ENCODE data around the gene COL18A1.
A peak's percentile ranks its signal among the peaks of the same experiment; 100 is the strongest.

The COL18A1 gene

GRCh38 chr21:45480701-45481500 is 75.9 kb downstream of the COL18A1 start:
- no peak for DNase-seq (ENCODE audit: low spot score)

GRCh38 chr21:45481566-45481965 is 76.6 kb downstream of the COL18A1 start:
- DNase-seq (ENCODE audit: low spot score): no peak

- no peak for DNase-seq (ENCODE audit: low spot score)
Measured at GRCh38 chr21:45481977-45482898, 77.3 kb downstream of the COL18A1 start.

GRCh38 chr21:45482899-45483821 is 78.2 kb downstream of the COL18A1 start:
- DNase-seq (ENCODE audit: low spot score): peak; percentile 36

GRCh38 chr21:45484318-45484717 is 79.4 kb downstream of the COL18A1 start:
- DNase-seq (ENCODE audit: low spot score): no peak

- DNase-seq (ENCODE audit: low spot score): no peak
Measured at GRCh38 chr21:45485686-45486442, 80.9 kb downstream of the COL18A1 start.

GRCh38 chr21:45486443-45487160 is 81.6 kb downstream of the COL18A1 start:
- DNase-seq (ENCODE audit: low spot score): no peak

GRCh38 chr21:45487161-45487806 is 82.3 kb downstream of the COL18A1 start:
- no peak for DNase-seq (ENCODE audit: low spot score)

- no peak for DNase-seq (ENCODE audit: low spot score)
Measured at GRCh38 chr21:45487891-45488600, 83.1 kb downstream of the COL18A1 start.

- DNase-seq (ENCODE audit: low spot score): no peak
Measured at GRCh38 chr21:45488931-45489721, 84.2 kb downstream of the COL18A1 start.

GRCh38 chr21:45489722-45489982 is 84.7 kb downstream of the COL18A1 start:
- DNase-seq (ENCODE audit: low spot score): no peak

GRCh38 chr21:45490049-45490731 is 85.2 kb downstream of the COL18A1 start:
- DNase-seq (ENCODE audit: low spot score): no peak

- DNase-seq (ENCODE audit: low spot score): no peak
Measured at GRCh38 chr21:45491056-45491455, 86.1 kb downstream of the COL18A1 start.

- DNase-seq (ENCODE audit: low spot score): no peak
Measured at GRCh38 chr21:45491623-45492022, 86.7 kb downstream of the COL18A1 start.

GRCh38 chr21:45492765-45493164 is 87.8 kb downstream of the COL18A1 start:
- no peak for DNase-seq (ENCODE audit: low spot score)

GRCh38 chr21:45493401-45494001 is 88.5 kb downstream of the COL18A1 start:
- DNase-seq (ENCODE audit: low spot score): no peak

GRCh38 chr21:45494135-45494850 is 89.3 kb downstream of the COL18A1 start:
- DNase-seq (ENCODE audit: low spot score): no peak

Data from germinal center (tissue), 1 donor.